DMS79 treated with DMSO at 0.1 percent for 48 hours (cell line): Measurements from ENCODE around the gene LRRN3.
A peak's percentile ranks its signal among the peaks of the same experiment; 100 is the strongest.
"Not testable (repeated sequence)": the region's sequence is repeated elsewhere in the genome, so short reads cannot be mapped to it uniquely, and the experiment has no call there.

Experiments
- DNase-seq: peaks from one replicate; lab custom pipeline; 2025; lab: John Stamatoyannopoulos, UW

Gene LRRN3

DNA sequence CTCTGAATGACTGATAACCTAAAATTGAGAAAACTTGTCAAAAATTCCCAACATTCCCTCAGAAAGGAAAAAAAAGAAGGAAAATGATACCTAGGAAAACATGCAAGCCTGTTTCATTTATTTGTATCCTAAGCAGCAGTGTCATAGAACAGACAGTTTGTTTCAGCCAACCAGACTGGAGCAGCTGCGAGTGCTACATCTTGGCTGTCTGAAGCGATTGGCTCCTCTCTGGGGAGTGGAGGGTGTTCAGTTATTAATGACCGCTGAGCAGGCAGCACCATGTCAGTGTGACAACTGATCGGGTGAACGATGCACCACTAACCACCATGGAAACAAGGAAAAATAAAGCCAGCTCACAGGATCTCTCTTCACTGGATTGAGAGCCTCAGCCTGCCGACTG, at the start of gene LRRN3:
TSS of gene LRRN3 (plus strand) at position 282 of the 400 bp plus-strand sequence. CDS start 31,646 bp downstream, outside the sequence.
- peak; percentile 82 for DNase-seq

GRCh38 chr7:111041577-111041976, 49.4 kb upstream of the LRRN3 start:
- DNase-seq: no peak

GRCh38 chr7:111042842-111043241, 48.1 kb upstream of the LRRN3 start:
- no peak for DNase-seq

- DNase-seq: no peak
Observed at GRCh38 chr7:111043561-111043960, 47.4 kb upstream of the LRRN3 start.

GRCh38 chr7:111045449-111045848, 45.5 kb upstream of the LRRN3 start:
- DNase-seq: no peak

- DNase-seq: no peak
Observed at GRCh38 chr7:111047595-111047994, 43.3 kb upstream of the LRRN3 start.

- no peak for DNase-seq
Observed at GRCh38 chr7:111049971-111050680, 40.8 kb upstream of the LRRN3 start.

DNA sequence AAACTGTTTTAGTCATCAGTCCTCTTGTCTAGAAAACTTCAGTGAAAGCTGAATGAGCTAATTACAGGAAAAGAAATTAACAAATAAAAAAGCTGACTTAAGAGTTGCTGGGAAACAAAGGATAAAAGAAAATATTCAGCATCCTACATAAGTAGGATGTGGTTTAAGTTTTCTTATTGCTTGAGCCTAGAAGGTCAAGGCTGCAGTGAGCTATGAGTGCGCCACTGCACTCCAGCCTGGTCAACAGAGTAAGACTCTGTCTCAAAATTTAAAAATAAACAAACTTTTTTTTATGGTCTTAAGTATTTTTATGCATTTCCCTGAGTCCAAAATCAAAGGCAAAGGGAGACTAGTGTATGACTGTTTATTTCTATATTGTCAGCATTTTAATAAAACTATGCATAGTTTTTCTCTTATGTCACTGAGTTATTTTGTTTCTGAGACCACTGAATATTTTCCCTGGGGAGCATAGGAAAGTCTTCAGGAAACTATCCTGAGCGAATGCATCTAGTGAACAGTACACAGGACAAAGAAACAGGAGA, 40.0 kb upstream of the LRRN3 start:
- no peak for DNase-seq

- DNase-seq: no peak
Observed at GRCh38 chr7:111051832-111052231, 39.1 kb upstream of the LRRN3 start.

DNA sequence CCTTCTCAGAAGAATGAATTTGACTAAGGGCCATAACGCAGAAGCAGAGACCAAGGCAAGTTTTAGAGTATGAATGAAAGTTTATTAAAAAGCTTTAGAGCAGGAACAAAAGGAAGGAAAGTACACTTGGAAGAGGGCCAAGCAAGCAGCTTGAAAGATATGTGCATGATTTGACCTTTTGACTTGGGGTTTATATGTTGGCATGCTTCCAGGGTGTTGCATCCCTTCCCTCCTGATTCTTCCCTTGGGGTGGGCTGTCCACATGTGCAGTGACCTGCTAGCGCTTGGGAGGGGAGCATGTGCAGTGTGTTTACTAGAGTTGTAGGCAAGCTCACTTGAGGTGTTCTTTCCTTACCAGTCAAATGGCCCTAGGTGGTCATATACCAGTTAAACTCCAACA, 37.9 kb upstream of the LRRN3 start:
- DNase-seq: peak; percentile 19

- no peak for DNase-seq
Observed at GRCh38 chr7:111056371-111056770, 34.6 kb upstream of the LRRN3 start.

GRCh38 chr7:111057066-111057465, 33.9 kb upstream of the LRRN3 start:
- DNase-seq: no peak

DNA sequence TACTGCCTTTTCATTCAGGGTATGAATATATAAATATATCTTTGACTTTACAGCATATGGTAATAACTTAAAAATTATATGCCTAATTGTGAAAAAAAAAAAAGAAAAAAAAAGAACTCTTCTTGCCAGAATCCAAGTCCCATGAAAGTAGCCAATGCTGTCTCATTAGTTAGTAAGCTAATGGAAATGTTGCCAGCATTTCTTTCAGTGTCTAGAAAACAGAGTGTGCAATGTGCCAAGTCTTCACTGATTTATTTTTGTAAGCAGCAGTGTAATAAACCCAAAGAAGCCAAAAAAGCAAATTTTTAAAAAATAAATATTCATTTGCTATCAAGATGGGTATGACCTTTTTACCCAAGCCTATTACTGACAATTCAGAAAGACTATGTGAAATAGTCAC, 31.1 kb upstream of the LRRN3 start:
- no peak for DNase-seq

- DNase-seq: no peak
Observed at GRCh38 chr7:111063166-111063565, 27.8 kb upstream of the LRRN3 start.

- no peak for DNase-seq
Observed at GRCh38 chr7:111067251-111067650, 23.7 kb upstream of the LRRN3 start.

GRCh38 chr7:111067682-111068081, 23.2 kb upstream of the LRRN3 start:
- no peak for DNase-seq

DNA sequence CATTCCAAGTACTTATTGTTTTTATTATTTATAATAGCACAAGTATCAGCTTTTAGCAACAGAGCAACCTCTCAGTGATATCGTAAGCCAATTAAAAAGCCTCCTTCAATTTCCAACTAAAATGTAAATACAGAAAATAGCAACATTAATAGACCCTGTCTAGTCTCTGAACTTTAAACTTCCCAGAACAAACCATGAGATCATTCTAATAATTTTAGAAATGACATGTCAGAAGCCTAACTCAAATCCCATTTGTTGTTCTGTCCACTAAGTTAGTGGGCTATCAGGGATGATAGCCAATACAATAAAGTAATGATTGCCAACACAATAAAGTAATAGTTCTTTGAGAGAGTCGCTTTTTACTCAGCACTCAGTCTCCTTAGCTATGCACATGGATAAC, 22.3 kb upstream of the LRRN3 start:
- DNase-seq: no peak

DNA sequence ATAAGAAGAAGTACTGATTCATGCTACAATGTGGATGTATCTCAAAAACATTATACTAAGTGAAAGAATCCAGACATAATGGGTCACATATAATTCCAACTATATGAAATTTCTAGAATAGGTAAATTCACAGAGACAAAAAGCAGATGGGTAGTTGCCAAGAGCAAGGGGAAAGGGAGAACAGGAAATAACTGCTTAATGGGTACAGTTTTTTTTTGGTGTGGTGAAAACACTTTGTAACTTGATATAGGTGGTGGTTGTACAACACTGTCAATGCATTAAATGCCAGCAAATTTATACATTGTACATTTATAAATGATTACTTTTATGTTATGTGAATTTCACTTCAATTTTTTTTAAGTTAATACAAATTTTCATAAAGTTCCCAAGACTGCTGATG, 19.4 kb upstream of the LRRN3 start:
- no peak for DNase-seq

- DNase-seq: not testable (repeated sequence)
Observed at GRCh38 chr7:111072658-111073057, 18.3 kb upstream of the LRRN3 start.

DNA sequence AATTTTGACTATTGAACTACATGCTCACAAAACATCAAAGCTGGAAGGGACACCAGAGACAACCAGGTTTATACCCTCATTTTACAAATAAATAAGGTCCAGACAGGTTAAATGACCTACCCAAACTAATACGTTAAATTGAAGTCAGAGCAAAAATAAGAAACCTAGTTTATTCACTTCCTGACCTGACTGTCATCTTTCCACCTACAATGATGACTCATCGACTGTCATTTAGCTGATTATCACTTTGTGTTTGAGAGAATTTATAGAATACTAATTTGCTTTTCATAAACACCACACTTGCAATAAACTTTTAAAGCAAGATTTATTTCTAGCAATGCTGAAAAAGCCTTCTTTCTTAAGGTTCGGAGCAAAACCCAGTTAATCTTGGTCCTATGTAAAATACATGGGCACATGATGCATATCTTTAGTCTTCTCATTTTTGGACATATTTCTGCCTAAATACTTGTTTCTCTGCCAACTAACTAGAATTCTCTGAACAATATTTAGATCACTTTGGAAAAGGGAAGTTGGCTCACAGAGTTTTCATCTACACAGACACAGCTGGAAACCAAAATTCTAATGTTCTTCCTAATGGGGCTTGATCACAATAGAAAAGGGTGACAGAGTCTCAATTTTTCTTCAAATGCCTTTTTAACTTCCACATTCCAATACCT, 16.7 kb upstream of the LRRN3 start:
- no peak for DNase-seq

DNA sequence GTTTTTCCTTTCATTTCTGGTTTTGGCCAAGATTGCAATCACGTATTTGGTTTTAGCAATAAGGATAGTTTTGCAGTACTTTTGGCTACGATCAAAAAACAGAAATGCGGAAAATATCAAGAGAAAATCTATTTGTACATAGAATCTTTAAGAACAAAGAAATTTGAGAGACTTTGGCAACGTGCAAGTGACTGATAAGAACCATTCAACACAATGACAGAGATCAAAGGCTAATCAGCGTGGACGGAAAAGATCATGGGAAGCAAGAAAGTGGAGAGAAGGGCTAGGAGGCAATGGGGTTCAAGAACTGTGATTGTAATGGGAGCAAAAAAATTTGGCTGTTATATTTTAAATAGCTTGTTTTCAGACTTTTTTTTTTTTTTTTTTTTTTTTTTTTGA, 16.2 kb upstream of the LRRN3 start:
- DNase-seq: no peak

GRCh38 chr7:111075498-111075897, 15.4 kb upstream of the LRRN3 start:
- DNase-seq: no peak

GRCh38 chr7:111076205-111076604, 14.7 kb upstream of the LRRN3 start:
- no peak for DNase-seq

- DNase-seq: no peak
Observed at GRCh38 chr7:111077001-111077400, 13.9 kb upstream of the LRRN3 start.
